ENCODE data around the gene TNPO3.
"Not testable (repeated sequence)": the region's sequence is repeated elsewhere in the genome, so short reads cannot be mapped to it uniquely, and the experiment has no call there.

TNPO3 gene

GRCh38 chr7:128954830-128955802 is 99.8 kb downstream of the TNPO3 start:
- no peak for DNase-seq

GRCh38 chr7:128954150-128954549 is 100.8 kb downstream of the TNPO3 start:
- DNase-seq = no peak

- no peak for DNase-seq
These were observed 103.6 kb downstream of the TNPO3 start for GRCh38 chr7:128951296-128951695.

- DNase-seq = no peak
These were observed 105.7 kb downstream of the TNPO3 start for GRCh38 chr7:128948976-128949760.

GRCh38 chr7:128948312-128948973 is 106.5 kb downstream of the TNPO3 start:
- no peak for DNase-seq

- peak; percentile 27 for DNase-seq
These were observed 107.1 kb downstream of the TNPO3 start for GRCh38 chr7:128947854-128948253.

- no peak for DNase-seq
These were observed 107.7 kb downstream of the TNPO3 start for GRCh38 chr7:128946936-128947830.

GRCh38 chr7:128945668-128946366 is 109.1 kb downstream of the TNPO3 start:
- no peak for DNase-seq

GRCh38 chr7:128944487-128945236 is 110.2 kb downstream of the TNPO3 start:
- no peak for DNase-seq

GRCh38 chr7:128943251-128943650 is 111.7 kb downstream of the TNPO3 start:
- DNase-seq = not testable (repeated sequence)

GRCh38 chr7:128941946-128942526 is 112.9 kb downstream of the TNPO3 start:
- no peak for DNase-seq

GRCh38 chr7:128941323-128941890 is 113.5 kb downstream of the TNPO3 start:
- DNase-seq = no peak

GRCh38 chr7:128940494-128941322 is 114.2 kb downstream of the TNPO3 start:
- DNase-seq = no peak

- no peak for DNase-seq
These were observed 115.0 kb downstream of the TNPO3 start for GRCh38 chr7:128939861-128940410.

GRCh38 chr7:128939075-128939860 is 115.6 kb downstream of the TNPO3 start:
- no peak for DNase-seq

- DNase-seq = no peak
These were observed 116.3 kb downstream of the TNPO3 start for GRCh38 chr7:128938544-128939074.
